GM04503 (cell line): Measurements from ENCODE around the gene PLIN1.
"Not testable (repeated sequence)": the region's sequence is repeated elsewhere in the genome, so short reads cannot be mapped to it uniquely, and the experiment has no call there.

Experiments used
- DNase-seq: peaks from one replicate; pipeline ENCODE4 v3.0.0-alpha.2; 2012; ENCODE audit warnings: low read depth

Gene PLIN1

DNA sequence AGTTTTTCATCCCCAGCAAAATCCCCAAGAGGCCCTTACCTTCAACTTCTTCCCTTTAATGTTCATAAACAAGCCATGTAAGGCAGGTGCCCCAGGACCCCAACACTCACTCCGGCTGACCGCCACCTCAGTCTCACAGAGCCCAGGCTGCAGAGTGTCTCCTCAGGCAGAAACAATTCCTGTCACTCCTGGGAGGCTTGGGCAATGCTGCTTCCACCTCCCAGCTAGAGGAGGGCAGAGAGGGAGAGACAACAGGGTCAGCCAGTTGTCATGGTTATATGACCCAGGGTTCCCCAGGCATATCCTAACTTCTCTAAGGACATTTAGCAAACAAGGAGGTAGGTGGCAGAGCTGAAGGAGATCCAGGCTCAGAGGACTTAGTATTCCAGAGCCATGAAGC lies at the start of gene PLIN1:
Gene PLIN1, minus strand, starts transcription at position 156 of the 400 bp plus-strand sequence. CDS start 1,878 bp downstream, outside the sequence.
- no peak for DNase-seq

DNA sequence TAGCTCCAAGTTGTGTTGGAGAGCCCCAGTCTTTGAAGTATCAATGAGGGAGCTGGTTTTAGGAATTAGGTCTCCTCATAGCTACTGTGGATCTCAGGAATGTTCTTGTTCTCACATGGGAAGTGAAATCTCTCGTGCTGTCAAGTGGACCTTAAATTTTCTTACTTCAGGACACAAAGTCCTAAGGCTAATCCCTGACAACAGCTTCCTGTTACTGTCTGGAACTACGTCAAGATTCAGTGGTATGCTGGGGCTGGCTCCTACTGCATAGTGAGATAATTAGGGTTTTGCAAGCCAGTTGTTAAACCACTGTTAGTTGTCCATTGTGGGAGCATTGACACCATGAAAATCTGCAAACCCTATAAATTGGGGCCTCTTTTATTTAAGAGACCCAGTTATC lies 49.1 kb upstream of the PLIN1 start:
- peak; percentile 41 for DNase-seq

GRCh38 chr15:89725064-89725463 lies 45.9 kb upstream of the PLIN1 start:
- no peak for DNase-seq

DNA sequence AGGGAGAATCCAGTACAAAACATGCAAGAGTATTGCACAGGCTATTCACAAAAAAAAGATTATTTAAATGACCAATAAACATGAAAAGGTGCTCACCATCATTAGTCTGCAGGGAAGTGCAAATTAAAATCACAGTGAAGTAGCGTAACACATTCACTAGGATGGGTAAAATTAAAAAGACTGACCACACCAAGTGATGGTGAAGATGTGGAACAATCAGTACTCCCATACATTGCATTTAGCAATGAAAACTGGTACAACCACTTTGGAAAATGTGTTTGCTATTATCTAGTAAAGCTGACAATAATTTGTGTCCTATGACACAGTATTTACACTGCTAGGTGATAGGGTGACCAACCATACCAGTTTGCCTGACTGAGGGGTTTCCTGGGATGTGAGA lies 45.5 kb upstream of the PLIN1 start:
- DNase-seq = no peak

- no peak for DNase-seq
Observed at GRCh38 chr15:89723031-89723430, 43.9 kb upstream of the PLIN1 start.

- no peak for DNase-seq
Observed at GRCh38 chr15:89714775-89715174, 35.6 kb upstream of the PLIN1 start.

DNA sequence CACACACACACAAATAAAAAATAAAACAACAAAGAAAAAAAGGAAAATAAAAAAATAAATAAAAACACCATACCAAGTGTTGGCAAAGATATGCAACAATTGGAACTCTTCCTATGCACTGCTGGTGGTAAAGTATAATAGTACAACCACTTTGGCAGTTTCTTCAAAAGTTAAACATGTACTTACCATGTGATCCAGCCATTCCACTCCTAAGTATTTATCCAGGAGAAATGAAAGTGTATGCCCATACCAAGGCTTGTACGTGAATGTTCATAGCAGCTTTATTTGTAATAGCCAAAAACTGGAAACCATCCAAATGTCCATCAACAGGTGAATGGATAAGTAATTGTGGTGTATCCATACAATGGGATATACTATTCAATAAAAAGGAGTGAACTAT lies 28.4 kb upstream of the PLIN1 start:
- DNase-seq = no peak

DNA sequence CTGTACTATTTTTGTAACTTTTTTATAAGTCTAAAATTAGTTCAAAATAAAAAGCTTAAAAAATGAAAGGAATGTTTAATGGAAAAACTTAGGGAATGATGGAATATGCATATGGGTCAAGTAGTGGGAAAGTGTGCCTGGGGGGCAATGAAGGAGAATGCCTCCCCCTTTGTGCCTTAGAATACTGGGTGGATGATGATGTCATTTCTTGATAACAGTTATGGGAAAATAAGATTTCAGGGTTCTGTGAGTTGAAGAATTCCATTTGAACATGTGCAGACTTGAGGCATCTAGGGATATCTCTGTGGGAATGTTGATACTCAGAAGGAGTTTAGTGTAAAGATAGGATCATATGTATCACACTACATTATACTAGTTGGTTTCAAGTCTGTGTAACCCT lies 25.2 kb upstream of the PLIN1 start:
- DNase-seq = no peak

DNA sequence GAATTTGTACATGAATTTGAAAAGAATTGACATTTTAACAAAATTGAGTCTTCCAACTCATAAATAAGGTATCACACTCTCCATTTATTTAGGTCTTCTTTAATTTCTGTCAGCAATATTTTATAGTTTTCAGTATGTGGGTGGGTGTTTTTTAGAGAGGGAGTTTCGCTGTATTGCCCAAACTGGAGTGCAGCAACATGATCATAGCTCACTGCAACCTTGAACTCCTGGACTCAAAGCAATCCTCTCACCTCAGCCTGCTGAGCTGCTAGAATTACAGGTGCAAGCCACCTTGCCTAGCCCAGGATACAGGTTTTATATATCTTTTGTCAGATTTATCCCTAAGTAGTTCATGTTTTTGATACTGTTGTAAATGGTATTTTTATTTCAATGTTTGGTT lies 16.0 kb upstream of the PLIN1 start:
- DNase-seq = no peak

DNA sequence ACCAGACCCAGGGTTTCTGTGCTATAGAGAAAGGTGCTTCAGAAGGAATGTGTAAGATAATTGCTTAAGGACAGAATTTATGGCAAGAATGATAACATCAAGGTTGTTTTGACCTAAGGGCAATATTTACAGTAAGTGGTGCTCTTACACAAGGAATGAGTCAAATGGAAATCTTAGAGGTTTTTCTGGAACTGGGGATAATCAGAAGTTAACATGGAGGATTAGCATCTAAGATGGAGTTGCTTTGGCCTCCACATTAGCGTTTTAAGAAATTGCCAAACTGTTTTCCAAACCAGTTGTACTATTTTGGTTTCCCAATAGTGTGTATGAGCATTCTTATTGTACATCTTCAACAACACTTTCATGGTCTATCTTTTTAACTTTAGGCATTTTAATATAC lies 14.5 kb upstream of the PLIN1 start:
- DNase-seq = no peak

DNA sequence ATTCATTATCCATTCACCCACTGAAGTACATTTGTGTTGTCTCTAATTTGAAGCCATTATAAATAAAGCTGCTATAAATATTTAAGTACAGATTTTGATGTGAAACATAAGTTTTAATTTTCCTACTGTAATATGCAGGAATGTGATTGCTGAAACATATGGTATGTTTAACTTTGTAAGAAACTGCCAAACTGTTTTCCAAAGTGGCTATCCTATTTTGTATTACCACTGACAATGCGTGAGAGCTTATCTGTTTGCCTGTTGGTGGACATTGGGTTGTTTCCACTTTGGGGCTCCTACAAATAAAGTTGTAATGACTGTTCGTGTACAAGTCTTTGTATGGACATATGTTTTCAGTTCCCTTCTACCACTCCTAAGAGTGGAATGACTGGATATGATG lies 13.9 kb upstream of the PLIN1 start:
- DNase-seq = no peak

DNA sequence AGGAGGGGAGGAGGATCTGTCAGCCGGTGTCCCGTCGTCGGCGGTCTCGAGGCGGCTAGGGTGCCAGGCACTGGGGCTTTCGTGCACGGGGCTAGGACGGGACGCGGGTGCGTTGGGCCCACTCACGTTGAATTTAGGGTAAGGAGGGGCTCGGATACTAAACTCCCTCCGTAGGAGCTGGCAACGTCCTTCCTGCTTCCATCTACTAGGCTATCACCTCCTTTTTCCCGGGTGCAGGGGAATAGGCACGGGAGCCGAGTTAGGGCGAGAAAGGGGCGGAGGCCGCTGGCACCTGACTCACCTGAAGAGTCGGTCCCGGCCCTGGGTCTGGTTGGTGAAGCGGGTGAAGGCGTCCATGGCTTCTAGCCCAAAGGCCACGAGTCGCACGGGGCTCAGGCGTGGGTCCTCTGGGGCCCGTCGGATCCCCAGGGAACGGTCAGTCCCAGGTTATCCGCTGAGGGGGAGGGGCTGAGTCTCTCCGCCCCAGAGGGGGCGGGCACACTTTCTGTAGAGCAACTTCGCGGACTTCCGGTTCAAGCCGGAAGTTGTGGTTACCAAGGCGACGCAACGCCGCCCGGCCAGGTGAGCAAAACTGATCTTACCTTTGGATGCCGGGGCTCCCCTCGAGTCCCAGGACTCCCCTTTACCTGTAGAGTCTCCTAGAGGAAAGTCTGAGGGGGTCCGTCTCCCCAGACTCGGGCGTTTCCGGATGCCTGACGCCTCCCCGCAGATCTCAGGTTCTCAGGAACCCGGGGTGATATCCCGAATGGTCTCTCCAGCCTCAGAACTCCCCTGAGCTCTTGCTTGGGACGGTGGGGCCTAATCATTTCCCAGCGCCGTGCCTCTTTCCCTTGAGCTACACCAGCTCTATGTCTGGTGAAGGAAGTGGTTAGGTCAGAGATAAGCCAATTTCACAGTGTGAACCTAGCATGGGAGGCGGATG lies 11.4 kb upstream of the PLIN1 start, which contains the start of the genes PEX11A and WDR93:
Gene PEX11A, minus strand, starts transcription at position 479 of the 943 bp plus-strand sequence. Its CDS starts 122 bp downstream, at position 357.
Gene WDR93, plus strand, starts transcription at position 536 of the 943 bp plus-strand sequence. CDS start 10,936 bp downstream, outside the sequence.
- DNase-seq = peak; percentile 21

- DNase-seq = not testable (repeated sequence)
Observed at GRCh38 chr15:89689930-89690275, 10.7 kb upstream of the PLIN1 start.

DNA sequence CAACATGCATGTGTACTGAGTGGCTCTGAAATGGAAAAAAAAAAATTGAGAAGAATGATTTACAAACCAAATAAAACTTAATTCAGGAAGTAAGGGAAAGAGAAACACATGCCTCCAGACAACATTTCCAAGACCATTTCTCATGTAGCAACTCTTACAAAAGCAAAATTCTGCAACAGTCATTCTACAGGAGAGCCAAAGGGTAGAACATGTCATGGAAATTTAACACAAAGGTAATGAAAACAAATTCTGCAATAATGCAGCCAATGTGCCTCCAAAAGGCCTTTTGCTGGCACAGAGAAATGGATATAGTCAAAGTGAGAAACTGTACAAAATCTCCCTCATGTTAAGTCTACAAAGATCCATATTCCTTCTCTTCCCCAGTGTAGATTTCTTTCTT lies 7.4 kb upstream of the PLIN1 start:
- no peak for DNase-seq

DNA sequence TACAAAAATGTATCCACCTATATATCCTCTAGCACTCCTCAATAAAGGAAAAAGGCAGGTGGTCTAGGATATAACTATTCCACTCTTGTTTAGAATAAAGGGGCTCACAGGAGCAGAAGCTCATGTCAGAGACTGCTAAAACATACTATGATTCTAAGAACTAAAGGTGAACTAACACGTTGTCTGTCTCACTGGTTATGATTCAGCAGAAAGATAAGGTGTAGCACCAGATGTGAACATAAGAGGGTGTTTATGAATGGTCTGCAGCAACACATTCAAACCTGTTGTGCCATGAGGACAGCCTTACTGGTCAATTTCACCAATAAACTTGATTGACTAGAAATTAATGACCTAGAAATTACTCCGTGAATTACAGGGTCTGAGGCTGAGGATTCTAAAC lies 6.8 kb upstream of the PLIN1 start:
- no peak for DNase-seq

GRCh38 chr15:89681146-89681545 lies 2.0 kb upstream of the PLIN1 start:
- no peak for DNase-seq

- DNase-seq = peak; percentile 85
Observed at GRCh38 chr15:89680282-89680873, 1.2 kb upstream of the PLIN1 start.

GRCh38 chr15:89677381-89677780 lies 1.8 kb downstream of the PLIN1 start:
- DNase-seq = no peak

DNA sequence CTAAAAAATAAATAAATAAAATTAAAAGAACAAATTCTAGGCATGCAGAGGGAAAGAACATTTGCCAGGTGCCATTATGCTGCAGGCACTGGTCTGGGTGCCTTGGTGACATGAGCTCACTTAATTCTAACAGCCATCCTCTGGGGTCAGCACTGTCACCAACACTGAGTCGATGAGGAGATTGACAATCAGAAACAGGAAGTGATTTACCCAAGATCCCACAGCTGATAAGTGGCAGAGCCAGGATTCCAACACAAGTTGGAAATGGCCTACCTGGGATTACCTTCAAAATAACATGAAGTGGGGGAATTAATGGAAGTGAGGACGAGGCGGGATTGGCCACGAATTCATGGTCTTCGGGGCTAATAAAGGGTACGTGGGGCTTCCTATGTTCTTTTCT lies 3.6 kb downstream of the PLIN1 start:
- no peak for DNase-seq

GRCh38 chr15:89674526-89674925 lies 4.6 kb downstream of the PLIN1 start:
- no peak for DNase-seq

DNA sequence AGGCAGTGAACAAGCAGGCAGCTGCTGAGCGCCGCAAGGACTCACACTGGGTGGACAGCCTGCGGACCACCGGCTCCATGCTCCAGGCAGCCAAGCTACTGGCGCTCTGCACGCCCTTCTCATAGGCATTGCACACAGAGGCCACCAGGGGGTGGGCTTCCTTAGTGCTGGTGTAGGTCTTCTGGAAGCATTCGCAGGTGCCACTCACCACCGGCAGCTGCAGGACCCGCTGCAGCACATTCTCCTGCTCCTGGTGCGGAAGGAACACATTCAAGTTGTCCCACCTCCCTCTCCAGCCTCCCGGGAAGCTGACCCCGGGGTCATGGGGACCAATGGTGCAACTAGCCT lies 6.0 kb downstream of the PLIN1 start:
- DNase-seq = no peak

DNA sequence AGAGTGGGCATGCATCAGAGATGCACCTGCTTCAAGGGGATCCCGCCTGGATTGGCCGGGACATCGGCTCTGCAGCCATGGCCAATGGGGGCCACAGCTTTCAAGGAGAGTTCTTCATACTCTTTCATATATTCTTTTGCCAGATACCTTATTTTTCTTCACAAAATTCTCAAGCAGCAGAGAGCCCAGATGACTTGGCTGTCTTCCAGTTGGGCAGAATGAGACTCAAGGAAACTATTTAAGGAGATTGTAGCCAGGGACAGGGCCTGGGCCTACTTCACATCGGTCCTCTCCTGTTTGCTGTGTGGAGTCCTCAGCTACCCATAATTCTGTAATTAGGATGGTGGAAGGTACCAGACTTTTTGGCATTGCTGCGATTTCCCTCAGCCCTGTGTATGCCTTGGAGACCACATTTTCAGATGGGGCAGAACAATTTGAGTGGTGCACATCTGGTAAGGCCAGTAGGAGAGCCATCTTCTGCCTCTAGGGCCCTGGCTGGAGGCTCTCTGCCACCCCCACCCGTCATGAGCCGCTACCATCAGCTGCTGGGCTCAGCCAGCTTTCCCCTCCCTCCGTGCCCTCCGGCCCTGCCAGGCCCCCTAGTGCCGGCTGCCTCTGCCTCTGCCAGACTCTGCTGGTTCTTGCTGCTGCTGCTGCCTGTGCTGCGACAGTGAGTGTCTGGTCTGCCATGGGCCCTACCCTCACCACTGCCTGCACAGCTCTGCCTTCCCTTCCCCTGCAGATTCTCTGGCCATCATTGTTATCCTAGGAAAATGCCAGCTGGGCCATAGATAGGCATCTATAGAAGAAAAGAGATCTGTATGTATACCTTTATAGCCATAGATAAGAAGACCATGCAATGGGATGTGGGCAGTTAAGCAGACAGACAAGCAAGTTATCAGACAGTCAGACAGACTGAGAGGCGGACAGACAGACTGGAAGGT lies 6.7 kb downstream of the PLIN1 start:
- no peak for DNase-seq
